ENCODE data around the gene STXBP1.

Gene STXBP1

GRCh38 chr9:127587966-127588365, 24.1 kb upstream of the STXBP1 start:
- TF ChIP-seq GATA3 (IDR thresholded peaks at IDR 0.05; ENCODE audit: low read depth, low read length) (no peak), GATA2 (IDR thresholded peaks at IDR 0.05; ENCODE audit: low read depth, low read length) (no peak)

- TF ChIP-seq GATA2 (IDR thresholded peaks at IDR 0.05; ENCODE audit: low read depth, low read length) (no peak), GATA3 (IDR thresholded peaks at IDR 0.05; ENCODE audit: low read depth, low read length) (no peak)
Observed at GRCh38 chr9:127588740-127589506, 23.2 kb upstream of the STXBP1 start.

- no peak for TF ChIP-seq GATA2 (IDR thresholded peaks at IDR 0.05; ENCODE audit: low read depth, low read length)
- TF ChIP-seq GATA3 (IDR thresholded peaks at IDR 0.05; ENCODE audit: low read depth, low read length): no peak
Observed at GRCh38 chr9:127589955-127590370, 22.1 kb upstream of the STXBP1 start.

GRCh38 chr9:127595611-127596010, 16.5 kb upstream of the STXBP1 start:
- TF ChIP-seq GATA3 (IDR thresholded peaks at IDR 0.05; ENCODE audit: low read depth, low read length): no peak
- TF ChIP-seq GATA2 (IDR thresholded peaks at IDR 0.05; ENCODE audit: low read depth, low read length): no peak

GRCh38 chr9:127598839-127599549, 13.1 kb upstream of the STXBP1 start:
- TF ChIP-seq GATA2 (IDR thresholded peaks at IDR 0.05; ENCODE audit: low read depth, low read length) (peak; percentile 63; the same call in 1 of the 2 replicates), GATA3 (IDR thresholded peaks at IDR 0.05; ENCODE audit: low read depth, low read length) (no peak)

- TF ChIP-seq GATA3 (IDR thresholded peaks at IDR 0.05; ENCODE audit: low read depth, low read length): no peak
- TF ChIP-seq GATA2 (IDR thresholded peaks at IDR 0.05; ENCODE audit: low read depth, low read length): no peak
Observed at GRCh38 chr9:127599550-127599891, 12.6 kb upstream of the STXBP1 start.

- no peak for TF ChIP-seq GATA2 (IDR thresholded peaks at IDR 0.05; ENCODE audit: low read depth, low read length)
- no peak for TF ChIP-seq GATA3 (IDR thresholded peaks at IDR 0.05; ENCODE audit: low read depth, low read length)
Observed at GRCh38 chr9:127603226-127603625, 8.9 kb upstream of the STXBP1 start.

GRCh38 chr9:127606043-127606442, 6.0 kb upstream of the STXBP1 start:
- no peak for TF ChIP-seq GATA2 (IDR thresholded peaks at IDR 0.05; ENCODE audit: low read depth, low read length)
- no peak for TF ChIP-seq GATA3 (IDR thresholded peaks at IDR 0.05; ENCODE audit: low read depth, low read length)

- TF ChIP-seq GATA3 (IDR thresholded peaks at IDR 0.05; ENCODE audit: low read depth, low read length) (no peak), GATA2 (IDR thresholded peaks at IDR 0.05; ENCODE audit: low read depth, low read length) (no peak)
Observed at GRCh38 chr9:127608104-127608966, 3.7 kb upstream of the STXBP1 start.

GRCh38 chr9:127611603-127611898, 526 bp upstream of the STXBP1 start:
- TF ChIP-seq GATA2 (IDR thresholded peaks at IDR 0.05; ENCODE audit: low read depth, low read length) (no peak), GATA3 (IDR thresholded peaks at IDR 0.05; ENCODE audit: low read depth, low read length) (no peak)

- TF ChIP-seq GATA3 (IDR thresholded peaks at IDR 0.05; ENCODE audit: low read depth, low read length) (no peak), GATA2 (IDR thresholded peaks at IDR 0.05; ENCODE audit: low read depth, low read length) (no peak)
Observed at GRCh38 chr9:127612939-127613582, 984 bp downstream of the STXBP1 start.

GRCh38 chr9:127613583-127613954, 1.5 kb downstream of the STXBP1 start:
- TF ChIP-seq GATA2 (IDR thresholded peaks at IDR 0.05; ENCODE audit: low read depth, low read length) (no peak), GATA3 (IDR thresholded peaks at IDR 0.05; ENCODE audit: low read depth, low read length) (no peak)

GRCh38 chr9:127614961-127615360, 2.9 kb downstream of the STXBP1 start:
- TF ChIP-seq GATA3 (IDR thresholded peaks at IDR 0.05; ENCODE audit: low read depth, low read length) (no peak), GATA2 (IDR thresholded peaks at IDR 0.05; ENCODE audit: low read depth, low read length) (no peak)

All from SH-SY5Y (cell line).